PC-9 (cell line): Measurements from ENCODE around the gene PCDH9.

Experiments
- EZH2 ChIP-seq: fragments of 200-600 bp; sonication (generic); IDR thresholded peaks from 2 replicates; pipeline ENCODE4 v1.8.0; 2017; ENCODE audit warnings: antibody characterized with exemption, low read depth
- TF ChIP-seq, protein P1 (sequence below): fragments of 200-600 bp; sonication (generic); conservative IDR thresholded peaks from 2 replicates; pipeline ENCODE4 v1.6.1; 2017; ENCODE audit warnings: mixed run types, antibody characterized with exemption, mild to moderate bottlenecking, moderate library complexity

DNA sequence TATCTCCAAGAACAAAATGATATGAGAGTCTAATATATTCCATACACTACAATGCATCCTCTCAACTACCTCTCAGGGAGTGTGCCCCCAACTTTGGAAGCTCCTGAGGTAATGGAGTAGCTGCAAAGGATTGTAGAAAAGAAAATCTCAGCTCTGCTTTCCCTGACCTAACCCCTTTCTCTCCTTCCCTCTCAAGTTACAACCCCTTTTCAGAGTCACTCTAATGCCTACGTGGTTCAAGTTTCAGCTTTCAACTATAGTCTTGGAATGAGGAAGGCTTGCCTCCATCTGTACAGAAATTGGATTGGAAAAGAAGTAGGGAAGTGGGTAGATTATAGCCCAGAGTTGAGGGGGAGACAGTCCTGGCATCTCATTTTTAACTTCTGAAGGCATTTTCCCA lies 256.0 kb downstream of the PCDH9 start:
- TF ChIP-seq, protein P1, sequence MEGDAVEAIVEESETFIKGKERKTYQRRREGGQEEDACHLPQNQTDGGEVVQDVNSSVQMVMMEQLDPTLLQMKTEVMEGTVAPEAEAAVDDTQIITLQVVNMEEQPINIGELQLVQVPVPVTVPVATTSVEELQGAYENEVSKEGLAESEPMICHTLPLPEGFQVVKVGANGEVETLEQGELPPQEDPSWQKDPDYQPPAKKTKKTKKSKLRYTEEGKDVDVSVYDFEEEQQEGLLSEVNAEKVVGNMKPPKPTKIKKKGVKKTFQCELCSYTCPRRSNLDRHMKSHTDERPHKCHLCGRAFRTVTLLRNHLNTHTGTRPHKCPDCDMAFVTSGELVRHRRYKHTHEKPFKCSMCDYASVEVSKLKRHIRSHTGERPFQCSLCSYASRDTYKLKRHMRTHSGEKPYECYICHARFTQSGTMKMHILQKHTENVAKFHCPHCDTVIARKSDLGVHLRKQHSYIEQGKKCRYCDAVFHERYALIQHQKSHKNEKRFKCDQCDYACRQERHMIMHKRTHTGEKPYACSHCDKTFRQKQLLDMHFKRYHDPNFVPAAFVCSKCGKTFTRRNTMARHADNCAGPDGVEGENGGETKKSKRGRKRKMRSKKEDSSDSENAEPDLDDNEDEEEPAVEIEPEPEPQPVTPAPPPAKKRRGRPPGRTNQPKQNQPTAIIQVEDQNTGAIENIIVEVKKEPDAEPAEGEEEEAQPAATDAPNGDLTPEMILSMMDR: no peak
- TF ChIP-seq EZH2: no peak
